ENCODE data around the gene GRK6.

- TF ChIP-seq, protein P1, sequence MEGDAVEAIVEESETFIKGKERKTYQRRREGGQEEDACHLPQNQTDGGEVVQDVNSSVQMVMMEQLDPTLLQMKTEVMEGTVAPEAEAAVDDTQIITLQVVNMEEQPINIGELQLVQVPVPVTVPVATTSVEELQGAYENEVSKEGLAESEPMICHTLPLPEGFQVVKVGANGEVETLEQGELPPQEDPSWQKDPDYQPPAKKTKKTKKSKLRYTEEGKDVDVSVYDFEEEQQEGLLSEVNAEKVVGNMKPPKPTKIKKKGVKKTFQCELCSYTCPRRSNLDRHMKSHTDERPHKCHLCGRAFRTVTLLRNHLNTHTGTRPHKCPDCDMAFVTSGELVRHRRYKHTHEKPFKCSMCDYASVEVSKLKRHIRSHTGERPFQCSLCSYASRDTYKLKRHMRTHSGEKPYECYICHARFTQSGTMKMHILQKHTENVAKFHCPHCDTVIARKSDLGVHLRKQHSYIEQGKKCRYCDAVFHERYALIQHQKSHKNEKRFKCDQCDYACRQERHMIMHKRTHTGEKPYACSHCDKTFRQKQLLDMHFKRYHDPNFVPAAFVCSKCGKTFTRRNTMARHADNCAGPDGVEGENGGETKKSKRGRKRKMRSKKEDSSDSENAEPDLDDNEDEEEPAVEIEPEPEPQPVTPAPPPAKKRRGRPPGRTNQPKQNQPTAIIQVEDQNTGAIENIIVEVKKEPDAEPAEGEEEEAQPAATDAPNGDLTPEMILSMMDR (IDR thresholded peaks at IDR 0.05), result no peak
- no peak for TF ChIP-seq EP300 (IDR thresholded peaks at IDR 0.05)
Measured at GRCh38 chr5:177425196-177425800, 1.2 kb upstream of the GRK6 start.

Measured in tibial nerve (tissue), 4 donors.